Measurements from ENCODE around the gene NGDN.

NGDN gene

DNA sequence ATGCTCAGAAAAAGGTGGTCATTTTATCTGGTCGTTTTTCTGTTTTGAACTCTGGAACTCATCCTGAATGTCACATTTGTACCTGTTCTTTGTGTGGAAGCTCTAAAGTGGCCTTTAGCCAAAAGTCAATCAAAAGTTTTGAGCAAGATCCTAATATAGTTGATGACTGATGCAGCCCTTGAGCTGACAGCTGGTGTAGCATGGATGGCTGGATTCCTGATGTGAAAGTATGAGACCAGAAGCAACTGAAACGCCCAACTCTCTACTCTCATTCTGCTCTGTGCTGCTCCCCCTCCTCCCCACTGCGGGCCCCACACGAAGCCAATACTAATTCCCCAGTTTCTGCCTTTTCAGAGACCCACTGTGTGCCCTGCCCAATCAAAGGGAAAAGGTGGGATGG, 23.7 kb upstream of the NGDN start:
- TF ChIP-seq, protein P1, sequence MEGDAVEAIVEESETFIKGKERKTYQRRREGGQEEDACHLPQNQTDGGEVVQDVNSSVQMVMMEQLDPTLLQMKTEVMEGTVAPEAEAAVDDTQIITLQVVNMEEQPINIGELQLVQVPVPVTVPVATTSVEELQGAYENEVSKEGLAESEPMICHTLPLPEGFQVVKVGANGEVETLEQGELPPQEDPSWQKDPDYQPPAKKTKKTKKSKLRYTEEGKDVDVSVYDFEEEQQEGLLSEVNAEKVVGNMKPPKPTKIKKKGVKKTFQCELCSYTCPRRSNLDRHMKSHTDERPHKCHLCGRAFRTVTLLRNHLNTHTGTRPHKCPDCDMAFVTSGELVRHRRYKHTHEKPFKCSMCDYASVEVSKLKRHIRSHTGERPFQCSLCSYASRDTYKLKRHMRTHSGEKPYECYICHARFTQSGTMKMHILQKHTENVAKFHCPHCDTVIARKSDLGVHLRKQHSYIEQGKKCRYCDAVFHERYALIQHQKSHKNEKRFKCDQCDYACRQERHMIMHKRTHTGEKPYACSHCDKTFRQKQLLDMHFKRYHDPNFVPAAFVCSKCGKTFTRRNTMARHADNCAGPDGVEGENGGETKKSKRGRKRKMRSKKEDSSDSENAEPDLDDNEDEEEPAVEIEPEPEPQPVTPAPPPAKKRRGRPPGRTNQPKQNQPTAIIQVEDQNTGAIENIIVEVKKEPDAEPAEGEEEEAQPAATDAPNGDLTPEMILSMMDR (conservative IDR thresholded peaks at IDR 0.05; ENCODE audit: low read depth) = no peak
- ChIA-PET CTCF (interaction anchor here (0.7 kb wide), 1 partner anchor 63 kb away, joined by 3 read pairs; no protein-coding TSS in a partner anchor), POLR2A (ENCODE audit: low non-redundant PET) (no interaction called here)
- DNase-seq (ENCODE audit: low spot score) = no peak
- H3K27ac ChIP-seq = no peak overlapping the region

DNA sequence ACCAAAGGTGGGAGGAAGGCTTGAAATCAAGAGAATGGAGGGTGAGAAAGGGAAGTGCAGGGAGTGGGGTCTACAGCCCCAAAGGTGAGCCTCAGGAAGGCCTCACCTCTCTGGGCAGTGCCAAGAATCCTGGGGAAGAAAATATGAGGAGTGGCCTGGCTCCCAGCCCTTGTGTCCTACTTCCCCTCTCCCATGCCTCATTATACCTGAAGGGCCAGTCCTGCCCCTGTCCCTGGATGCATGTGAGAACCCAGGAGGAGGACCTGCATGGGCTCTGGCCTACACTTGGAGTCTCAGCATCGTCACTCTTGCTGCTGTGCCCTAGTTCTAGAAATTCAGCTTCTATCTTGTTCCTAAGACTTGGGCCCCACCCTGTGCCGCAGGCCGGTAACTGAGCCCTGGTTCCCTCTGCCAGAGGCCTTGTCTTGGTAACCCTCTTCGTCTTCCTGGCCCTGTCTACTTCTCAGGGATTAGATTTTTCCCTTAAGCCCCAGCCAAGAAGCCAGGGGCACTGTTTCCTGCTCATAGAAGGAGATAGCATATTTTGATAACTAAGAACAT, 23.1 kb upstream of the NGDN start:
- POLR2A ChIA-PET (ENCODE audit: low non-redundant PET) = no interaction called here
- CTCF ChIA-PET = no interaction called here
- no peak for DNase-seq (ENCODE audit: low spot score)
- H3K27ac ChIP-seq = no peak overlapping the region
- TF ChIP-seq, protein P1 (conservative IDR thresholded peaks at IDR 0.05; ENCODE audit: low read depth) = no peak

DNA sequence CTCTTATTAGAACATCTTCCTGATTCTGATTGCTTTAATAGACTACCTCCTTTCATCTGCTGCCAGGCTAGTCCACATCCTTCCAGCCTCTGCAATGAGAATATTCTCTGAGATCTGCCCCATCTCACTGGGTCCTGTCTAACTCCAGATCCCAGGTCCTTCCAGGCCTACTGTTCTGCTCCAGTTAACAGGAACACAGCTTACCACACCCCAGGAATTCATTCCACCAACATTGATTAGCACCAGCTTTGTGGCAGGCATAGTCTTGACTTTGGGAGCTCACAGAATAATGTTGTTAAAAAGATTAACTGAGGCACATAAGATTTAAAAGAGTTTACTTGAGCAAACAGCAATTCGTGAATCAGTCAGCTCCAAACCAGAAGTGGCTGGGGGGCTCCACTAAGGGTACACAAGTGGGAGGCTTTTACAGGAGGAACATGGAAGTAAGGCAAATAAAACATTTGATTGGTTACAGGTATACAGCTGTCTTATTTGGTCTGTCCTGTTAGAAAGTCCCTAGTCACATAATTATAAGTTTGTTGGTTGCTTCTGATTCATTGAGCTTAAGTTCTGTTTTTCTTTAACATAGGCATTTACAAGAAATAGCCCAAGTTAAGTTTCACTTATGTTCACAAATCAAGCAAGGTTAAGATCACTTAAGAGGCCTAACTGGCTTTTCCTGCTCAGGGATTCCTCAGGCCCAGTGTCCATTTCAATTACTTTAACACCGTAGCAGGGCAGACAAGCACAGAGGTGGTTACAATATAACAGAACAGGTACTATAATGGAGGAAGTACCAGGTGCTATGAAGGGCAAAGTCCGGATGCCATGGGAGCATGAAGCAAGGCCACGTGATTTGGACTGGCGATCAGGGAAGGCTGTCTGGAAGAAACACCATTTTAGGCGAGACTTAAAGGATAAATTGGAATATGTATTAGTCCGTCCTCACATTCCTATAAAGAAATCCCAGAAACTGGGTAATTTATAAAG, 21.8 kb upstream of the NGDN start:
- no peak for DNase-seq (ENCODE audit: low spot score)
- no peak overlapping the region for H3K27ac ChIP-seq
- POLR2A ChIA-PET (ENCODE audit: low non-redundant PET) = no interaction called here
- TF ChIP-seq, protein P1 (conservative IDR thresholded peaks at IDR 0.05; ENCODE audit: low read depth) = no peak
- CTCF ChIA-PET = no interaction called here

DNA sequence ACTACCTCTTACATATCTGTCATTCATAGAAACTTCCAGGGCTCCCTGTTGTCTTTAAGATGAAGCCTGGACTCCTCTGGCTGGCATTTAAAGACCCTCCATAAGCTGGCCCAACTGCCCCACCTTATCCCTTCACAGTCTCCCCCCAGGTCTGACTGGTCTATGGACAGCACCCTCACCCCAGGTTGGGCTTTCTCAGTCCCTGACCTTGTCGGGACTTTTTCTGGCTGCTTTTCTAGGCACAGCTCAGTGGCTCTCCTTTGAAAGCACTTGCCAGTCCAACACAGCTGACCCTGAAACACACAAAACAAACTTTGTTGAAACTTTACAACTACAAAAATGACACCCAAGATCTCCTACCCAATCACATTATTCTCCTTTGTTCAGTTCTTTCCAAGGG, 20.2 kb upstream of the NGDN start:
- DNase-seq (ENCODE audit: low spot score) = no peak
- ChIA-PET CTCF (no interaction called here), POLR2A (ENCODE audit: low non-redundant PET) (no interaction called here)
- H3K27ac ChIP-seq = no peak overlapping the region
- TF ChIP-seq, protein P1 (conservative IDR thresholded peaks at IDR 0.05; ENCODE audit: low read depth) = no peak

DNA sequence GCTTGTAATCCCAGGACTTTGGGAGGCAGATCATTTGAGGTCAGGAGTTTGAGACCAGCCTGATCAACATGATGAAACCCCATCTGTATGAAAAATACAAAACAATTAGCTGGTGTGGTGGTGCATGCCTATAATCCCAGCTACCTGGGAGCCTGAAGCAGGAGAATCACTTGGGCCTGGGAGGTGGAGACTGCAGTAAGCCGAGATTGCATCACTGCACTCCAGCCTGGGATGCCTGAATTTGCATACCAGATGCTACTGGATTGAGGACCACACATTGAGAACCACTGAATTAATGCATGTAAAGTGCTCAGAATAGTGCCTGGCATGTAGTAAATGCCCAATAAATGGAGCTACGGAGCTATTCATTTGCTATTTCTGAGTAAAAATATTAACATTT, 19.1 kb upstream of the NGDN start:
- ChIA-PET CTCF (no interaction called here), POLR2A (ENCODE audit: low non-redundant PET) (no interaction called here)
- H3K27ac ChIP-seq = no peak overlapping the region
- no peak for DNase-seq (ENCODE audit: low spot score)
- TF ChIP-seq, protein P1 (conservative IDR thresholded peaks at IDR 0.05; ENCODE audit: low read depth) = no peak

DNA sequence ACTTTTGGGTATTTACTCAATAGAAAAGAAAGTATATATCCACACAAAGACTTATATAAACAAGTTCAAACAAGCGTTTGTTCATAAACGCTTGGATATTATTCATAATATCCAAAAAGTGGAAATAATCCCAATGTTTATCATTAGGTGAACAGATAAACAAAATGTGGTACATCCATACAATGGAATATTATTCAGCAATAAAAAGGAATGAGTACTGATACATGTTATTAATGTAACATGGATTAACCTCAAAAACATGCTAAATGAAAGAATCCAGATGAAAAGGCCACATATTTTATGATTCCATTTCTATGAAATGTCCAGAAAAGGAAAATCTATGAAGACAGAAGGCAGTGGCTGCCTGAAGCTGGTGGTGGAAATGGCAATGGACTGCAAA, 17.3 kb upstream of the NGDN start:
- H3K27ac ChIP-seq = no peak overlapping the region
- DNase-seq (ENCODE audit: low spot score) = no peak
- CTCF ChIA-PET = no interaction called here
- TF ChIP-seq, protein P1 (conservative IDR thresholded peaks at IDR 0.05; ENCODE audit: low read depth) = no peak
- POLR2A ChIA-PET (ENCODE audit: low non-redundant PET) = no interaction called here

All from RWPE1 (cell line).